ENCODE data around the gene AP5B1.

GRCh38 chr11:65782816-65783228 is 2.0 kb upstream of the AP5B1 start:
- TF ChIP-seq POLR2A (IDR thresholded peaks at IDR 0.05) = no peak
- TF ChIP-seq CTCF (IDR thresholded peaks at IDR 0.05) = no peak
